Neural progenitor cell (in vitro differentiated cells): ENCODE measurements around the gene EFNB2. TPM values are rescaled to one million over a fixed set of nuclear protein-coding genes. Genes with fewer than 3 reads are reported as not detected.
A peak's percentile ranks its signal among the peaks of the same experiment; 100 is the strongest.

ENCODE experiments used
- DNase-seq: peaks from one replicate; pipeline ENCODE4 v3.0.0-alpha.2; 2016; ENCODE audit warnings: low spot score
- H2AFZ ChIP-seq: fragments of 200-600 bp; sonication (generic); replicated peaks from 2 replicates; pipeline ENCODE4 v1.6.1; 2016; ENCODE audit warnings: antibody characterized with exemption
- H3F3A ChIP-seq: fragments of 200-600 bp; sonication (generic); 2 replicates; pipeline ENCODE4 v1.6.1; 2016; ENCODE audit warnings: antibody characterized with exemption, low read depth
- H3K27ac ChIP-seq: fragments of 200-600 bp; sonication (generic); 2 replicates; pipeline ENCODE4 v1.5.1; 2016; ENCODE audit warnings: mild to moderate bottlenecking
- H3K27me3 ChIP-seq: fragments of 200-600 bp; sonication (generic); 2 replicates; pipeline ENCODE4 v1.6.1; 2016; ENCODE audit warnings: mild to moderate bottlenecking, moderate library complexity
- H3K36me3 ChIP-seq: fragments of 200-600 bp; sonication (generic); 2 replicates; pipeline ENCODE4 v1.5.1; 2016
- H3K4me1 ChIP-seq: fragments of 200-600 bp; sonication (generic); 2 replicates; pipeline ENCODE4 v1.6.1; 2016; ENCODE audit warnings: mixed run types
- H3K4me2 ChIP-seq: fragments of 200-600 bp; sonication (generic); 2 replicates; pipeline ENCODE4 v1.6.1; 2016
- H3K4me3 ChIP-seq: fragments of 200-600 bp; sonication (generic); 2 replicates; pipeline ENCODE4 v1.5.1; 2016
- H3K79me2 ChIP-seq: fragments of 200-600 bp; sonication (generic); 2 replicates; pipeline ENCODE4 v1.6.1; 2016; ENCODE audit warnings: low read depth
- H3K9ac ChIP-seq: fragments of 200-600 bp; sonication (generic); 2 replicates; pipeline ENCODE4 v1.6.1; 2016
- H3K9me3 ChIP-seq: fragments of 200-600 bp; sonication (generic); 2 replicates; pipeline ENCODE4 v1.5.1; 2016; ENCODE audit warnings: low read depth
- H4K20me1 ChIP-seq: fragments of 200-600 bp; sonication (generic); 2 replicates; pipeline ENCODE4 v1.6.1; 2016; ENCODE audit warnings: low read depth
- H3K27ac Mint-ChIP-seq: 3 replicates; pipeline ENCODE4 v1.8.0; 2021; ENCODE audit warnings: mixed read lengths
- H3K27me3 Mint-ChIP-seq: 2 replicates; pipeline ENCODE4 v1.8.0; 2022; ENCODE audit warnings: low read depth, mild to moderate bottlenecking, inconsistent platforms, moderate library complexity, mixed read lengths; ENCODE audit not compliant: insufficient read depth
- H3K36me3 Mint-ChIP-seq: 3 replicates; pipeline ENCODE4 v1.8.0; 2021; ENCODE audit warnings: mixed read lengths
- H3K4me1 Mint-ChIP-seq: 3 replicates; pipeline ENCODE4 v1.8.0; 2021; ENCODE audit warnings: mixed read lengths
- H3K4me3 Mint-ChIP-seq: 3 replicates; pipeline ENCODE4 v1.8.0; 2021; ENCODE audit warnings: mild to moderate bottlenecking, moderate library complexity, mixed read lengths
- H3K9me3 Mint-ChIP-seq: 3 replicates; pipeline ENCODE4 v1.8.0; 2020; ENCODE audit warnings: mixed read lengths
- CTCF ChIP-seq: fragments of 200-600 bp; sonication (generic); IDR thresholded peaks from 2 replicates; pipeline ENCODE4 v1.5.1; 2017; ENCODE audit warnings: antibody characterized with exemption, mild to moderate bottlenecking
- EZH2 ChIP-seq: fragments of 200-600 bp; sonication (generic); IDR thresholded peaks from 2 replicates; pipeline ENCODE4 v1.6.1; 2017; ENCODE audit warnings: antibody characterized with exemption, mild to moderate bottlenecking, moderate library complexity
- EZH2phosphoT487 ChIP-seq: fragments of 200-600 bp; sonication (generic); IDR thresholded peaks from 2 replicates; pipeline ENCODE4 v1.6.1; 2017; ENCODE audit warnings: antibody characterized with exemption
- total RNA-seq: library from RNA; depleted of rRNA; stranded (reverse); fragments of >200 nt; gene quantifications from 2 replicates; pipeline ENCODE4 v1.2.3, GENCODE V29; 2015; ENCODE audit warnings: low replicate concordance

The EFNB2 gene
- total RNA-seq, 1 donor from 2014 or later = 101 TPM

GRCh38 chr13:106566641-106567473 lies 31.4 kb upstream of the EFNB2 start:
- H3K27ac Mint-ChIP-seq = peak overlapping the region; percentile 98

GRCh38 chr13:106565127-106565775 lies 29.8 kb upstream of the EFNB2 start:
- Mint-ChIP-seq H3K4me1 (peaks cover 43% of the 10 kb centered on the region), H3K27me3 (peaks cover 3% of the 10 kb centered on the region), H3K9me3 (peaks cover 14% of the 10 kb centered on the region), H3K4me3 (peak overlapping the region; percentile 99), H3K36me3 (peaks cover 24% of the 10 kb centered on the region), H3K27ac (no peak overlapping the region)
- DNase-seq = peak; percentile 28
- Histone ChIP-seq H3K4me2 (peak overlapping the region; percentile 99), H4K20me1 (peaks cover 69% of the 10 kb centered on the region), H3K79me2 (peaks cover 96% of the 10 kb centered on the region), H3K36me3 (no peaks in the 10 kb centered on the region), H3K4me1 (peaks cover 72% of the 10 kb centered on the region), H2AFZ (no peak overlapping the region), H3K27ac (no peak overlapping the region), H3K9me3 (no peaks in the 10 kb centered on the region), H3K9ac (no peak overlapping the region), H3K27me3 (no peaks in the 10 kb centered on the region), H3F3A (peaks cover 41% of the 10 kb centered on the region), H3K4me3 (peak overlapping the region; percentile 79)
- no peak for TF ChIP-seq EZH2
- TF ChIP-seq EZH2phosphoT487 = no peak
- no peak for TF ChIP-seq CTCF

More at GRCh38 chr13:106566641-106567473, 31.4 kb upstream of the EFNB2 start:
- Histone ChIP-seq H2AFZ (no peak overlapping the region), H3K36me3 (no peaks in the 10 kb centered on the region), H4K20me1 (peaks cover 53% of the 10 kb centered on the region), H3K79me2 (peaks cover 80% of the 10 kb centered on the region), H3K9me3 (no peaks in the 10 kb centered on the region), H3K4me2 (peak overlapping the region; percentile 99), H3K27me3 (no peaks in the 10 kb centered on the region), H3K4me1 (peaks cover 56% of the 10 kb centered on the region), H3K4me3 (peak overlapping the region; percentile 79), H3K9ac (peak overlapping the region; percentile 97), H3F3A (peaks cover 50% of the 10 kb centered on the region), H3K27ac (peak overlapping the region; percentile 96)
- Mint-ChIP-seq H3K36me3 (peaks cover 19% of the 10 kb centered on the region), H3K4me3 (peak overlapping the region; percentile 99), H3K27me3 (peaks cover 3% of the 10 kb centered on the region), H3K4me1 (peaks cover 39% of the 10 kb centered on the region), H3K9me3 (peaks cover 10% of the 10 kb centered on the region)
- TF ChIP-seq EZH2phosphoT487 = no peak
- TF ChIP-seq CTCF = no peak
- TF ChIP-seq EZH2 = no peak
- peak; percentile 62 for DNase-seq

GRCh38 chr13:106562301-106562700 lies 26.8 kb upstream of the EFNB2 start:
- no peaks in the 10 kb centered on the region for H3K27me3 ChIP-seq
- Mint-ChIP-seq H3K9me3 (peaks cover 14% of the 10 kb centered on the region), H3K27ac (no peak overlapping the region), H3K4me1 (peaks cover 37% of the 10 kb centered on the region), H3K36me3 (peaks cover 49% of the 10 kb centered on the region), H3K4me3 (no peak overlapping the region), H3K27me3 (no peaks in the 10 kb centered on the region)
- peak overlapping the region; percentile 13 for H3K27ac ChIP-seq
- H3K9ac ChIP-seq = no peak overlapping the region
- H3K4me2 ChIP-seq = peak overlapping the region; percentile 61
- H3K4me1 ChIP-seq = peaks cover 66% of the 10 kb centered on the region
- no peaks in the 10 kb centered on the region for H3K9me3 ChIP-seq
- H3K4me3 ChIP-seq = peak overlapping the region; percentile 7
- peaks cover 36% of the 10 kb centered on the region for H3F3A ChIP-seq
- DNase-seq = no peak
- H2AFZ ChIP-seq = no peak overlapping the region
- H3K36me3 ChIP-seq = peaks cover 21% of the 10 kb centered on the region
- peaks cover 100% of the 10 kb centered on the region for H3K79me2 ChIP-seq
- TF ChIP-seq EZH2phosphoT487 (no peak), EZH2 (no peak), CTCF (no peak)
- H4K20me1 ChIP-seq = peaks cover 99% of the 10 kb centered on the region
